ENCODE results near the gene PRKCI.

- TF ChIP-seq SP1 (IDR thresholded peaks at IDR 0.05) (no peak), JUND (IDR thresholded peaks at IDR 0.05) (no peak)
These were observed 116.6 kb downstream of the PRKCI start for GRCh38 chr3:170338690-170339340.
